T-helper 2 cell treated with Interferon-gamma antibody and Interleukin-4, amounts not matched to agents 5 μg/mL and 100 μg/mL, for 36 hours (primary cell): ENCODE measurements around the gene TMEM198.

ENCODE experiments used
- DNase-seq: peaks from one replicate; pipeline ENCODE4 v3.0.0; 2021; ENCODE audit warnings: low spot score
- H3K27ac Mint-ChIP-seq: one replicate; pipeline ENCODE4 v1.8.0; 2021; ENCODE audit warnings: mild to moderate bottlenecking, mixed read lengths
- H3K27me3 Mint-ChIP-seq: one replicate; pipeline ENCODE4 v1.8.0; 2021; ENCODE audit warnings: low read depth, mixed read lengths
- H3K36me3 Mint-ChIP-seq: one replicate; pipeline ENCODE4 v1.8.0; 2021; ENCODE audit warnings: low read depth, mixed read lengths
- H3K4me1 Mint-ChIP-seq: one replicate; pipeline ENCODE4 v1.8.0; 2021; ENCODE audit warnings: low read depth, mixed read lengths
- H3K4me3 Mint-ChIP-seq: one replicate; pipeline ENCODE4 v1.8.0; 2022; ENCODE audit warnings: mild to moderate bottlenecking, moderate library complexity, mixed read lengths
- H3K9me3 Mint-ChIP-seq: one replicate; pipeline ENCODE4 v1.8.0; 2021; ENCODE audit warnings: mixed read lengths

The TMEM198 gene

DNA sequence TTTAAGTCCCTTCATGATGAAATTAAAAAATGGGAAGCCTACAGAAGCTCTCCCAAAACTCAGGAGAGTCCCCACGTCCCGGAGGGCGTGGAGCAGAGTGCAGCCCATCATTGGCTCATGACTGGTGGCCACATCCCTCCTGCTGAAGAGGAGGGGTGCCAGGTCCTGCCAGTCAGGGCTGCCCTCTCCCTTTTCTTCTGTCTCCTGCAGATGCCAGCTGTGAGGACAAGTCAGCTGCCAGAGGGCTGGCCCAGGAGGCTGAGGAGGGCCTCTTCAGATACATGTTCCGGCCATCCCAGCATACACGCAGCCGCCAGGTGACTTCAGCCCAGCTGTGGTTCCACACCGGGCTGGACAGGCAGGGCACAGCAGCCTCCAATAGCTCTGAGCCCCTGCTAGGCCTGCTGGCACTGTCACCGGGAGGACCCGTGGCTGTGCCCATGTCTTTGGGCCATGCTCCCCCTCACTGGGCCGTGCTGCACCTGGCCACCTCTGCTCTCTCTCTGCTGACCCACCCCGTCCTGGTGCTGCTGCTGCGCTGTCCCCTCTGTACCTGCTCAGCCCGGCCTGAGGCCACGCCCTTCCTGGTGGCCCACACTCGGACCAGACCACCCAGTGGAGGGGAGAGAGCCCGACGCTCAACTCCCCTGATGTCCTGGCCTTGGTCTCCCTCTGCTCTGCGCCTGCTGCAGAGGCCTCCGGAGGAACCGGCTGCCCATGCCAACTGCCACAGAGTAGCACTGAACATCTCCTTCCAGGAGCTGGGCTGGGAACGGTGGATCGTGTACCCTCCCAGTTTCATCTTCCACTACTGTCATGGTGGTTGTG, 30.9 kb downstream of the TMEM198 start:
- Mint-ChIP-seq H3K27ac (no peak overlapping the region), H3K36me3 (no peaks in the 10 kb centered on the region), H3K4me1 (no peaks in the 10 kb centered on the region), H3K9me3 (no peaks in the 10 kb centered on the region), H3K4me3 (no peak overlapping the region), H3K27me3 (peaks cover 41% of the 10 kb centered on the region)
- DNase-seq = no peak

DNA sequence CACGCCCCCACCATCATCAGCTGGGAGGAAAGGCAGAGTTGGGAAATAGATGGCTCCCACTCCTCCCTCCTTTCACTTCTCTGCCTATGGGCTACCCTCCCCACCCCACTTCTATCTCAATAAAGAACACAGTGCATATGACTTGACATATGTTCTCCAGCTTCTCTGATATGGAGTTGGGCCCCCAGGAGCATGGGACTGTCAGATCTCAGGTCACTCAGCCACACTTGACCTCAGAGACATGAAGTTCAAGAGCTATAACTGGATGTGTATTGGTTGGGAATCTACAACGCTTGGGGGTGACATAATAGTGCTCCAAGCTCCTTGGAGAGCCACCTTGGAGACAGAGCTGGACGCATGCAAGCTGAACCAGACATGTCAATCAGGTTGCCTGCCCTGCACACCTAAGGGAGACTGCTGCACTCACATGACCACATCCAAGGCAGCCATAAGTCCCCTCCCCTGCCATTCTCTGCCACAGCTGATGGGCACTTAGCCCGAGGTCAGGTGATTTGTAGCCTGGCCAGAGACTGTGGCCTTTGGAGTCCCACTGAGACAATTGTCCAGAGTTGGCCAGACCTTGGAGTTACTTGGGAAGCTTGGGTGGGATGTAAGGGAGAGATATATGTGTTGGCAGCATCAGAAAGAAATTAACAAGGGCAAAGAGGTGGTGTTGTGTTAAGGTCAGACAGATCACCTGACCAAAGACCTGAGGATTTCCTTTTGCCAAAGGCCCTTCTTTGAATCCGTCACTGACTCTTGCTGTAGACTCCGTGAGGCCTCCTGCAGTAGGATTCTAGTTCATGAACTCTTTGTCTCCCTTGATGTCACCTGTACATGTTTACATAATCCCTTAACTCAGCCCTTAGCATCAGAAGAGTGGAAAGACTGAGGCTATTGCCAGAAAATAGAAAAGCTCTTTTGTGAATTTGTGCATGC, 32.0 kb downstream of the TMEM198 start:
- H3K27ac Mint-ChIP-seq = no peak overlapping the region
- peaks cover 35% of the 10 kb centered on the region for H3K27me3 Mint-ChIP-seq
- no peak overlapping the region for H3K4me3 Mint-ChIP-seq
- H3K36me3 Mint-ChIP-seq = no peaks in the 10 kb centered on the region
- no peaks in the 10 kb centered on the region for H3K9me3 Mint-ChIP-seq
- no peaks in the 10 kb centered on the region for H3K4me1 Mint-ChIP-seq
- DNase-seq = no peak

DNA sequence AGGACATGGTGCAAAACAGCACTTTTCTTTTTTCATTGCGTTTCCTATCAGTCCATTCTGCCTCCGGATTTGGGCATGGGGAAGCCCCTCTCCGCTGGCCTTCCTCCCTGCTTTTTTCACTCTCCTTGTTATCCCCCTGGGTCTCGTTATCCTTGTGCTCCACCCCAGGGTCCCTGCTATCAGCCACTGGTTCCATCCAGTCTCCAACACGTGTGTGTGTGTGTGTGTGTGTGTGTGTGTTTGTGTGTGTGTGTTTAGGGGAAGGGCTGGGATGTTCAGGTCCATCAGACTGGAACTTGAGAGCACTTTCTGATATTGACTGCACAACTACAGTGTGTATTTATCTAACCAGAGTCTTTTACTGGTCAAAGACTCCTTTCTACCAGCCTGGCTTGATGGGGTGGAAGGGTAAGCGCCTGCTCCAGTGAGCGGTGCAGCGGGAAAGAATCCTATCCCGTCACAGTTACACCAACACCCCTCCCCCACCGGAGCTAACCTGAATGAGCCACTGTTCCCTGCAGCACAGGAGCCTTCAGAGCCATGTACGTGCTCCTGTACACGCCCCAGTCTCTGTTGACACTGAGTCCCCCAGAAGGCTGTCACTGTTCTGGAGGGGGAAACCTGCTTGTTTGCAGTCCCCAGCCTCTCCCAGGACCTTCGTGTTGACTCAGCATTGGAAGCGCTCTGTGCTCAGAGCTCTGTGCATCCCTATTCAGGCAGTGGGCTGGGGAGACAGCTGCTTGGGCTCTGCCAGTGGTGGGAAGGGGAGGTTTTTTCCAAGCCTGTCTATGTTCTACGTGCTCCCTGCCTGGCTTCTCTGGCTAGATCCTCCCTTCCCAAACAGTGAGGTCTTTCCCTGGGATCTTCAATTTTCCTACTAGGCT, 32.9 kb downstream of the TMEM198 start:
- Mint-ChIP-seq H3K36me3 (no peaks in the 10 kb centered on the region), H3K4me1 (no peaks in the 10 kb centered on the region), H3K27ac (no peak overlapping the region), H3K4me3 (no peak overlapping the region), H3K27me3 (peaks cover 32% of the 10 kb centered on the region), H3K9me3 (no peaks in the 10 kb centered on the region)
- DNase-seq = no peak

DNA sequence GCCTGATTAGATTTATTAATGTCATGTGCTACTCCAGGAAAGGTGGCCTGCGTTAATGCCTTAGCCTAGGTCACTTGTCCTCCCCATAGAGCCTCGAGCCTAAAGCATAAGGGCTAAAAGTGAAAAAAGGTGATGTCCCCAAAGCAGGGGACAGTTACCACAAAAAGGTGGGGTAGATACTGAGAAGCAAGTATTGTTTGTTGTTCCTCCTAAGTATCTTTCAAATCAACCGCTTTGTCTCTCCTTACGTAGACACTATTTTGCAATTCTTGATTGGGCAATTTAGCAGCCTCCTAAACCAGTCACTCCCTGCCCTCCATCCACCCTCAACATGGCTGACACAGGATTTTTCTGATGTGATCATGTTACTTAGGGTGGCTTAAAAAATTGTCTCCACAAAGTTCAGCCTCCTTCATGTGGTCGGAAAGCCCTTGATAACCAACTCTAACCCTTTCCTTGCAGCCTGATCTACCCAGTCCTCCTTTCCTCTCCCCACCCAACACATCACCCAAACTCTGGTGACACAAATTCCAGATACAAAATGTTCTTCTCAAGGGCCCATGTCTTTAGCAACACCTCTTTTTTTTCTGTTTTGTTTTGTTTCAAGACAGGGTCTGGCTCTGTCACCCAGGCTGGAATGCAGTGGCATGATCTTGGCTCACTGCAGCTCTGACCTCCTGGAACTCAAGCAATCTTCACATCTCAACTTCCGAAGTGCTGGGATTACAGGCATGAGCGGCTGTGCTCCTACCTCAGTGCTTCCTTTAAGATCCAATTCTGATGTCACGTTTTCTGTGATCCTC, 35.2 kb downstream of the TMEM198 start:
- Mint-ChIP-seq H3K4me3 (no peak overlapping the region), H3K4me1 (no peaks in the 10 kb centered on the region), H3K36me3 (no peaks in the 10 kb centered on the region), H3K27me3 (peaks cover 12% of the 10 kb centered on the region), H3K27ac (no peak overlapping the region), H3K9me3 (no peaks in the 10 kb centered on the region)
- no peak for DNase-seq

DNA sequence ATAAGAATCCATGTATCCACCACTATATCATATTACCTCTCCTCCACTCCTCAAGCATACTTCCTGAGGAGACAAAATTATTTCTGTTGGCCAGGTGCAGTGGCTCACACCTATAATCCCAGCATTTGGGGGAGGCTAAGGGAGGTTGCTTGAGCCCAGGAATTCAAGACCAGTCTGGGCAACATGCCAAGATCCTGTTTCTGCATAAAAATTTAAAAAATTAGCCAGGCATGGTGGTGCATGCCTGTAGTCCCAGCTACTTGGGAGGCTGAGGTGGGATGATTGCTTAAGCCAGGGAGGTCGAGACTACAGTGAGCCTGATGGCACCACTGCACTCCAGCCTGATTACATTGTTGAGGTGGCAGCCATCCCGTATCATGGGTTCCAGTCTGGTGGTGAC, 37.5 kb downstream of the TMEM198 start:
- H3K36me3 Mint-ChIP-seq = no peaks in the 10 kb centered on the region
- H3K27me3 Mint-ChIP-seq = peaks cover 11% of the 10 kb centered on the region
- no peak for DNase-seq

DNA sequence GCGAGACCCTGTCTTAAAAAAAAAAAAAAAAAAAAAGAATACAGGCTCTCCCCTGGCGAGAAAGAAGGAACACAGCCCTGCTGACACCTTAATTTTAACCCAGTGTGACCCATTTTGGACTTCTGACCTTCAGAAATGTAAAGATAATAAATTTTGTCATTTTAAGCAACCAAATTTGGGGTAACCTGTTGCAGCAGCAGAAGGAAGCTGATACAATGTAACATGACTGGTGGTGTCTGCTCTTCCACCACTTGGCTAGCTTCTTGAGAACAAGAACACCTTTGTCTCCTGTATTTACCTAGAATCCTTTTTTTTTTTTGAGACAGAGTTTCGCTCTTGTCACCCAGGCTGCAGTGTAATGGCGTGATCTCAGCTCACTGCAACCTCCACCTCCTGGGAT, 47.3 kb downstream of the TMEM198 start:
- Mint-ChIP-seq H3K36me3 (no peaks in the 10 kb centered on the region), H3K9me3 (no peaks in the 10 kb centered on the region), H3K4me3 (no peak overlapping the region), H3K27ac (no peak overlapping the region), H3K27me3 (no peaks in the 10 kb centered on the region), H3K4me1 (no peaks in the 10 kb centered on the region)
- no peak for DNase-seq

More for the DNA sequence above, 37.5 kb downstream of the TMEM198 start:
- no peak overlapping the region for H3K27ac Mint-ChIP-seq
- H3K4me1 Mint-ChIP-seq = no peaks in the 10 kb centered on the region
- no peak overlapping the region for H3K4me3 Mint-ChIP-seq
- no peaks in the 10 kb centered on the region for H3K9me3 Mint-ChIP-seq

DNA sequence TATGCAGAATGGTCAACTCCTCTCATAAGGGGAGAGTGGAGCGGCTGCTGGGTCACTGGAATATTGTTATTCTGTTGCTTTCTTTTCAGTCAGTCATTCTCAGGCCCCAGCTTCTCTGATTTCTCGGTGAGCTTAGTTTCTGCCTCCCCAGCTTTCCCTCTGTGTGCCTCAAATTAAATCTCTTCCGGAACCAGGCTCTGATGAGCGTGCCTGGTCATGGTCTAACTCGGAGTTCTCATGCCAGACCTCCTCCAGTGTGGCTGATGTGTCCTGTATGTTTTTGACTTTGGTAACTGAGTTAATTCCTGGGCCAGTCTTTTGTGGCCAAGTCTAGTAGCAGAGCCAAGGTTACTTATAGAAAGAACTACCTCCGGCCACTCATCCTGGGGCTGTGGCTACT, 48.9 kb downstream of the TMEM198 start:
- H3K27ac Mint-ChIP-seq = no peak overlapping the region
- no peak overlapping the region for H3K4me3 Mint-ChIP-seq
- H3K4me1 Mint-ChIP-seq = peaks cover 2% of the 10 kb centered on the region
- H3K9me3 Mint-ChIP-seq = no peaks in the 10 kb centered on the region
- no peaks in the 10 kb centered on the region for H3K27me3 Mint-ChIP-seq
- DNase-seq = no peak
- H3K36me3 Mint-ChIP-seq = no peaks in the 10 kb centered on the region

DNA sequence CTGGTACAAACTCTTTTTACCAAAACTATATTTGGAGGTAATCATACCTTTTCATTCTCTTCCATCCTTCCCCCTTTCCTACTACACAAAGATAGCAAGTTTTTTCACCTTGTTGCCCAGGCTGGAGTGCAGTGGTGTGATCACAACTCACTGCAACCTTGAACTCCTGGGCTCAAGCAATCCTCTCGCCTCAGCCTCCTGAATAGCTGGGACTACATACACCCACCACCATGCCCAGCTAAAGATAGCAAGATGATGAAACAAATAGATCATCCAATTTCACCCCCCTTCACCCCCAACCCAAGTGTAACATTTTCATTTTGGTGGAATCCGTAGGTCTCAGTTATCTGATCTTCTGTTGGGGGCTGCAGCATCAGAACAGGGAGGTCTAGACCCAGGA, 49.3 kb downstream of the TMEM198 start:
- DNase-seq = no peak
- Mint-ChIP-seq H3K36me3 (no peaks in the 10 kb centered on the region), H3K4me1 (peaks cover 2% of the 10 kb centered on the region), H3K4me3 (no peak overlapping the region), H3K27me3 (no peaks in the 10 kb centered on the region), H3K27ac (no peak overlapping the region), H3K9me3 (no peaks in the 10 kb centered on the region)

DNA sequence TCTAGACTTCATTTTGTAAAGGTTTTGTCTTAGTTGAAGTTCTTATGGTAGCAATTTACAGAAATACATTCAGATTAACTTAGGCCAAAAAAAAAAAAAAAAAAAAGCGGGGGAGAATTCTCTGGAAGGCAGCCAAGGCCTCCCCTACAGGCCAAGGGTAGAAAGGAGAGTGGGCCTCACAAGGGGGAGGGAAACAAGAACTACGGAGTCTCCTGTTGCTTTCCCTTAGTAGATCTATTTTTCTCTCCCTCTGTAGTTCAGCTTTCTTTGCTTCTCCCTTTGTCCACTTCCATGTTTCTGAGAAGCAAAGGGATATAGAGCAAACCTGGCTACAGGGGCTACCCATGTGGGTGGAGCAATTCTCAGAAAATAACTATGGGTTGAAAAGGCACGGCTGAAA, 51.4 kb downstream of the TMEM198 start:
- H3K27ac Mint-ChIP-seq = no peak overlapping the region
- H3K36me3 Mint-ChIP-seq = no peaks in the 10 kb centered on the region
- H3K4me3 Mint-ChIP-seq = no peak overlapping the region
- H3K9me3 Mint-ChIP-seq = no peaks in the 10 kb centered on the region
- peaks cover 5% of the 10 kb centered on the region for H3K4me1 Mint-ChIP-seq
- no peaks in the 10 kb centered on the region for H3K27me3 Mint-ChIP-seq
- no peak for DNase-seq

DNA sequence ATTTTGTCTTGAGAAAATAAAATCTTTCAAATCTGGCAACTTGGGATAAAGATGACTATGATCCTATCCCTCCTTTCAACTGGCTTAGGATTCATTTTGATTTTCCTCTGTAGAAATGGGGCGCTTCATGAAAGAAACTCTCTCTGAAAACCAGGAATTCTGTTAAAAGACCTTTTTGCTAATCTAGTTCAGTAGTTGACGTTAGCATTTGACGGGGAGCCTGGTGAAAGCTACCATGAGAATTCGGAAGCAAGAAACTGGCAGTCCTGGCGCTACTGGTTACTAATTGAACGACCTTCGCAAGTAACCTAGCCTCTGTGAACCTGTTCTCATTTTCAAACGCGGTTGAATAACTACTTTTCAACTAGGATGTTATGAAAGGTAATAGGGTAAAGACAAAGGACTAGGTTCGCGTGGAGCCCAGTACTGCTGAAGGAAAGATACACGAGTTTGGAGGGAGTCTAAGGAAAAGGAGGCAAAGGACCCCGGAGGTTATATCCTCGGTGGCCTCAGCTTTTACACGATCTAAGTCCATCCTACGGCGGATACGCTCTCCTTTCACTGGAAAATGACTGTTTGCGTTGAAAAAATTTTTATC, 53.2 kb downstream of the TMEM198 start:
- Mint-ChIP-seq H3K36me3 (peaks cover 5% of the 10 kb centered on the region), H3K4me1 (peaks cover 5% of the 10 kb centered on the region), H3K4me3 (peak overlapping the region; percentile 93), H3K27ac (peak overlapping the region; percentile 94), H3K9me3 (no peaks in the 10 kb centered on the region), H3K27me3 (no peaks in the 10 kb centered on the region)
- DNase-seq = no peak

DNA sequence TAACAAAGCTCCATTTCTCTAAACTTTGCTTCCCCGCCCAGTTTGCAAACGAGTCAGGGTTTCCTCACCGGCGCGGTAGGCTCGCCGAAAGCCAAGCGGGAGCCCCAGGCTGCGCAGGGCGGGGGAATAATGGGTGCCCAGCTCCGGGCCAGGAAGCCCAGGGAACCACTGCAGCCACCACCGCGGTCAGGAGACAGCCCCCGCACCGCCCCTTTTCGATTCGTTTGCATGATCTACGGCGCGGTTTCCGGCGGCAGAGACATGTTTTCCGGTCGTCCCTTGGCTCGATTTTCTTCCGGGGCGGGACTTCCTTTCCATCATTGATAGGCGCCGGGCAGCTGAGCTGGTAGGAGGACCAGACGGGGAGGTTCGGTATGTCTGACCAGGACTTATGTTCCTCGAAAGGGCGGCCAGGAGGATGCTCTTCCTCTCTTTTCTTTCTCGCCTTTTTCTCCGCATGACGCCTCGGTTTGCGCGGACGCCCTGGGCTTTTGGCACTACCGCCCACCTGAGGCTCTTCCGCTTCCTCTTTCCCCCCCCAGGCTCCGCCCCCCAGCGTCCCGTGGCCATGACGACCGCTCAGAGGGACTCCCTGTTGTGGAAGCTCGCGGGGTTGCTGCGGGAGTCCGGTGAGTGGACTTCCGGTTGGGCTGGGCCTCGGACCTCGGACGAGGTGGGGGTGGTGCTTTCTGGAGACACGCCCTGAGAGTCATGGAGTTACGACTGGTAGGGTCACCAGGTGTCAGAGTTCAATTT, 53.9 kb downstream of the TMEM198 start, which contains the start of gene STK11IP:
Gene STK11IP (plus strand): TSS at position 306 of the 756 bp plus-strand sequence. CDS start 263 bp downstream, at position 569.
- Mint-ChIP-seq H3K27ac (peak within 1 kb of the TSS; percentile 94), H3K9me3 (no peaks in the 10 kb centered on the region), H3K4me1 (peaks cover 5% of the 10 kb centered on the region), H3K36me3 (peaks cover 6% of the 10 kb centered on the region), H3K4me3 (peak within 1 kb of the TSS; percentile 93), H3K27me3 (no peaks in the 10 kb centered on the region)
- DNase-seq = peak; percentile 94
